Thyroid gland (tissue), 4 donors: ENCODE results near the gene MTRF1L. TPM values are rescaled to one million over a fixed set of nuclear protein-coding genes. Genes with fewer than 3 reads are reported as not detected.

Experiments used
- DNase-seq, 2 donors: peaks; one replicate each; pipeline ENCODE4 v3.0.0-alpha.2; 2019
- H3K27ac ChIP-seq, 3 donors: fragments of 200-600 bp; sonication (generic); 1 replicate in 2 of 3; 2 replicates in 1 of 3; pipeline ENCODE4 v1.5.1; 2016 to 2019; ENCODE audit warnings: mild to moderate bottlenecking in 1 of 3, moderate library complexity in 1 of 3
- H3K27me3 ChIP-seq: fragments of 200-600 bp; sonication (generic); one replicate; pipeline ENCODE4 v1.5.1; 2019
- H3K36me3 ChIP-seq, 2 donors: fragments of 200-600 bp; sonication (generic); one replicate each; pipeline ENCODE4 v1.5.1; 2016 to 2019
- H3K4me1 ChIP-seq, 2 donors: fragments of 200-600 bp; sonication (generic); one replicate each; pipeline ENCODE4 v1.5.1; 2017 to 2019
- H3K4me3 ChIP-seq, 3 donors: fragments of 200-600 bp; sonication (generic); replicated peaks in 1 of 3; 1 replicate in 2 of 3; 2 replicates in 1 of 3; pipeline ENCODE4 v1.5.1; 2016; ENCODE audit warnings: mild to moderate bottlenecking in 1 of 3
- H3K9me3 ChIP-seq: fragments of 200-600 bp; sonication (generic); one replicate; pipeline ENCODE4 v1.5.1; 2017
- CTCF ChIP-seq, 6 experiments: fragments of 200-600 bp in 3 of 6; fragments of 450-650 bp in 3 of 6; sonication (generic) in 3 of 6; IDR thresholded peaks; one replicate each; pipeline ENCODE4 v1.5.1; 2016 to 2019; ENCODE audit warnings: antibody characterized with exemption in 6 of 6, mild to moderate bottlenecking in 2 of 6, inconsistent platforms in 1 of 6, moderate library complexity in 1 of 6
- POLR2A ChIP-seq, 2 donors: fragments of 450-650 bp; IDR thresholded peaks; one replicate each; pipeline ENCODE4 v1.6.1; 2017; ENCODE audit warnings: antibody characterized with exemption in 2 of 2, mild to moderate bottlenecking in 2 of 2, moderate library complexity in 1 of 2
- WGBS, 2 donors: methylation state at CpG; one replicate each; pipeline ENCODE4 v1.1.5; 2017; 5-methylcytosine and 5-hydroxymethylcytosine counted together
- intact Hi-C: fragments of 100-400 bp; cut with DNase I; formaldehyde crosslinking; loops from one replicate; pipeline ENCODE4 v1.15.1; 2023
- total RNA-seq, 4 donors: library from RNA; depleted of rRNA; stranded (reverse); fragments of >200 nt; gene quantifications; one replicate each; pipeline ENCODE4 v1.2.3, GENCODE V29; 2016

Gene MTRF1L
- total RNA-seq, 4 donors from 2014 or later: 15.7 to 23.8 (median 17.6) TPM

GRCh38 chr6:152983637-152984512 is 18.6 kb downstream of the MTRF1L start:
- 1 to 2% methylated on average over 25 to 38 of the region's 38 CpGs for WGBS, 2 donors
- peak overlapping the region; percentile 66 to 89 (median 70) for H3K27ac ChIP-seq
- no peaks in the 10 kb centered on the region for H3K27me3 ChIP-seq
- no peaks in the 10 kb centered on the region for H3K9me3 ChIP-seq
- H3K4me3 ChIP-seq: peak overlapping the region; percentile 33 to 70 (median 50)
- intact Hi-C loops: no loop called here
- peak in 1 of 2 donors; percentile 67 for TF ChIP-seq POLR2A (IDR thresholded peaks at IDR 0.05)
- TF ChIP-seq CTCF (IDR thresholded peaks at IDR 0.05): no peak
- peaks cover 14 to 16% of the 10 kb centered on the region in 2 donors for H3K4me1 ChIP-seq
- H3K36me3 ChIP-seq: no peaks in the 10 kb centered on the region
- DNase-seq: peak; percentile 73 to 95

GRCh38 chr6:152982904-152983636 is 19.4 kb downstream of the MTRF1L start, which contains the start of gene FBXO5:
FBXO5 (minus strand) TSS chr6:152983041; CDS start chr6:152982959, 82 bp downstream.
- peaks cover 0 to 2% of the 10 kb centered on the region in 2 donors for H3K36me3 ChIP-seq
- DNase-seq: peak; percentile 98 to 99
- intact Hi-C loops: no loop called here
- no peaks in the 10 kb centered on the region for H3K27me3 ChIP-seq
- H3K4me3 ChIP-seq: peak within 1 kb of the TSS; percentile 37 to 70 (median 50)
- WGBS, 2 donors: 0% methylated on average over 15 to 36 of the region's 66 CpGs
- no peak for TF ChIP-seq CTCF (IDR thresholded peaks at IDR 0.05)
- no peak for TF ChIP-seq POLR2A (IDR thresholded peaks at IDR 0.05)
- H3K4me1 ChIP-seq: peaks cover 14 to 16% of the 10 kb centered on the region in 2 donors
- H3K27ac ChIP-seq: peak within 1 kb of the TSS; percentile 66 to 89 (median 70)
- H3K9me3 ChIP-seq: no peaks in the 10 kb centered on the region

DNA sequence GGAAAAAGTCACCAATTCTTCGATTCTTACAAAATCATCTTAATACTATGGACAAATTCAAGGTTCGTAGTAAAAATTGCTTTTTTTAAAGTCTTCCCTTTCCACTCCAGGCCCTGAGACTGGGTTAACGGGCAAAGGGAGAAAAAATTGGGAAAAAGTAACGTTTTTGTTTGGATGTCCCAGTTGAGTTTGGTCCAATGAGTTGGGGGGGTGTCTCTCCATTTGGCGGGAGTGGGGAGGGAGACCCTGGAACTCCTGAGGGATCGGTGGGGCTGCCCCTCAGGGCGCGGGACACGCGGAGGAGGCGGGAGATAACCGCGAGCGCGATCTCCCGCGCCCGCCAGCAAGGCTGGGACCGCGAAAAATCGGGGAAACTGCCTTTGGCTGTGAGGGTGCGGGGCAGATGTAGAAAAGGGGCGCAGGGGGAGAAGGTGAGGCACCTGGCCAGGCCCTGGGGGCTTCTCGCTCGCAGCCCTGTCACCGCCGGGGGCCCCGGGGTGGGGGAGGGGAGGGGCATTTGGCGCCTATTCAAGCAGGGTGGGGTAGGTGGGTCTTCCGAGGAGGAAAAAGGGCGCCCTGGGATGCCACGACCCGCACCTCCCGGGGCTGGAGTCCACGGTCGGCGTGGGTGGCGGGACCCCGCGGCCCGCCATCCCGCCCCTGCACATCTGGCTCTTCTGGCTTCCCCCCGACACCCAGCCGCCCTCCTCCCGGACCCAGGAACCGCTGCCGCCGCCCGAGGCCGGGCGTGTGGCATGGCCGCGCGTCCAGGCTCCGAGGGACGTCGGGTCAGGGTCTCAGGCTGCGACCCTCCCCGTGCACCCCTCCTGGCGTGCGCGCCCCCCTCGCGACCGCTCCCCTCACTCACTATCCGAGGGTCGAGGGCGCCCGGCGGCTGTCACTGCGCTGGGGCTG is 20.3 kb downstream of the MTRF1L start:
- intact Hi-C loops: no loop called here
- peak overlapping the region; percentile 1 to 50 (median 37) for H3K4me3 ChIP-seq
- H3K36me3 ChIP-seq: peaks cover 0 to 2% of the 10 kb centered on the region in 2 donors
- DNase-seq: peak in 1 of 2 donors; percentile 14
- WGBS, 2 donors: 7 to 10% methylated on average over 22 to 49 of the region's 71 CpGs
- TF ChIP-seq CTCF (IDR thresholded peaks at IDR 0.05): no peak
- no peak for TF ChIP-seq POLR2A (IDR thresholded peaks at IDR 0.05)
- H3K27me3 ChIP-seq: no peaks in the 10 kb centered on the region
- no peak overlapping the region for H3K27ac ChIP-seq
- H3K9me3 ChIP-seq: no peaks in the 10 kb centered on the region
- peaks cover 14 to 16% of the 10 kb centered on the region in 2 donors for H3K4me1 ChIP-seq

- H3K9me3 ChIP-seq: no peaks in the 10 kb centered on the region
- H3K36me3 ChIP-seq: peaks cover 0 to 2% of the 10 kb centered on the region in 2 donors
- TF ChIP-seq CTCF (IDR thresholded peaks at IDR 0.05) (no peak), POLR2A (IDR thresholded peaks at IDR 0.05) (no peak)
- DNase-seq: no peak
- no peak overlapping the region for H3K27ac ChIP-seq
- no peaks in the 10 kb centered on the region for H3K27me3 ChIP-seq
- no peak overlapping the region for H3K4me3 ChIP-seq
- intact Hi-C loops: no loop called here
- WGBS, 2 donors: 66 to 68% methylated on average over 2 of the region's 2 CpGs
- peaks cover 14 to 16% of the 10 kb centered on the region in 2 donors for H3K4me1 ChIP-seq
These were observed 21.3 kb downstream of the MTRF1L start for GRCh38 chr6:152981219-152981618.
